ENCODE measurements around the gene PCDHGA1. TPM values are rescaled to one million over a fixed set of nuclear protein-coding genes. Genes with fewer than 3 reads are reported as not detected.

The PCDHGA1 gene
- total and polyA plus RNA-seq, 4 donors = 0.05 to 0.08 (median 0.05) TPM; not detected in 1

GRCh38 chr5:141523991-141524390 lies 193.7 kb downstream of the PCDHGA1 start:
- 93% methylated on average over 8 of the region's 8 CpGs for WGBS
- no peak overlapping the region for H3K27ac ChIP-seq (ENCODE audit: low read depth in 1 of 2, low read length in 2 of 2)
- DNase-seq (ENCODE audit: low spot score) = no peak
- TF ChIP-seq SP1 (IDR thresholded peaks at IDR 0.05) (no peak), RXRA (IDR thresholded peaks at IDR 0.05) (no peak), NR2F2 (IDR thresholded peaks at IDR 0.05) (no peak), HNF4G (IDR thresholded peaks at IDR 0.05) (no peak)
- H3K27me3 ChIP-seq (ENCODE audit: control insufficient read depth in 4 of 4, insufficient read depth in 4 of 4, low read length in 3 of 4) = no peaks in the 10 kb centered on the region
- H3K9ac ChIP-seq (ENCODE audit: low read depth in 1 of 2, low read length in 2 of 2) = no peak overlapping the region
- no peaks in the 10 kb centered on the region for H3K9me3 ChIP-seq (ENCODE audit: control insufficient read depth in 4 of 4, low read length in 3 of 4)
- no peak overlapping the region for H3K4me3 ChIP-seq (ENCODE audit: low read depth in 1 of 3, low read length in 3 of 3)
- peaks cover 4 to 51% (median 45%) of the 10 kb centered on the region in 4 donors for H3K36me3 ChIP-seq (ENCODE audit: control insufficient read depth in 4 of 4, insufficient read depth in 3 of 4, low read depth in 1 of 4, low read length in 3 of 4)
- peaks cover 4 to 36% (median 31%) of the 10 kb centered on the region in 4 donors for H3K4me1 ChIP-seq (ENCODE audit: control insufficient read depth in 4 of 4, insufficient read depth in 4 of 4, low read length in 3 of 4)

GRCh38 chr5:141524604-141525597 lies 194.6 kb downstream of the PCDHGA1 start:
- no peak overlapping the region for H3K4me3 ChIP-seq (ENCODE audit: low read depth in 1 of 3, low read length in 3 of 3)
- DNase-seq (ENCODE audit: low spot score) = peak; percentile 82
- H3K4me1 ChIP-seq (ENCODE audit: control insufficient read depth in 4 of 4, insufficient read depth in 4 of 4, low read length in 3 of 4) = peaks cover 7 to 45% (median 38%) of the 10 kb centered on the region in 4 donors
- H3K9ac ChIP-seq (ENCODE audit: low read depth in 1 of 2, low read length in 2 of 2) = peak overlapping the region in 1 of 2 donors; percentile 26
- WGBS = 32% methylated on average over 12 of the region's 12 CpGs
- no peak for TF ChIP-seq ATF3 (IDR thresholded peaks at IDR 0.05)
- TF ChIP-seq HNF4G (IDR thresholded peaks at IDR 0.05) = peak; percentile 91
- TF ChIP-seq YY1 (IDR thresholded peaks at IDR 0.05) = peak; percentile 71
- TF ChIP-seq FOXA2 (IDR thresholded peaks at IDR 0.05) = peak; percentile 78
- TF ChIP-seq GABPA (IDR thresholded peaks at IDR 0.05 in 1 of 2, conservative IDR thresholded peaks at IDR 0.05 in 1 of 2) = no peak
- TF ChIP-seq HNF4A (conservative IDR thresholded peaks at IDR 0.05) = peak; percentile 96 to 97
- peak; percentile 99 for TF ChIP-seq CTCF (IDR thresholded peaks at IDR 0.05; ENCODE audit: low read depth, low read length, missing input control)
- TF ChIP-seq EGR1 (IDR thresholded peaks at IDR 0.05; ENCODE audit: low read depth in 2 of 2) = peak; percentile 18 to 66
- TF ChIP-seq JUND (IDR thresholded peaks at IDR 0.05) = peak; percentile 69 to 71
- peak; percentile 83 for TF ChIP-seq NR2F2 (IDR thresholded peaks at IDR 0.05)
- TF ChIP-seq TAF1 (conservative IDR thresholded peaks at IDR 0.05) = no peak
- peak; percentile 94 for TF ChIP-seq SP1 (IDR thresholded peaks at IDR 0.05)
- peak; percentile 78 for TF ChIP-seq FOXA1 (IDR thresholded peaks at IDR 0.05)
- TF ChIP-seq ZBTB33 (IDR thresholded peaks at IDR 0.05) = peak; percentile 49
- TF ChIP-seq RAD21 (IDR thresholded peaks at IDR 0.05) = peak; percentile 95 to 96
- TF ChIP-seq MAX (IDR thresholded peaks at IDR 0.05) = peak; percentile 86
- peak; percentile 96 for TF ChIP-seq RXRA (IDR thresholded peaks at IDR 0.05)
- peak; percentile 35 for TF ChIP-seq REST (IDR thresholded peaks at IDR 0.05)
- no peaks in the 10 kb centered on the region for H3K27me3 ChIP-seq (ENCODE audit: control insufficient read depth in 4 of 4, insufficient read depth in 4 of 4, low read length in 3 of 4)
- peaks cover 1 to 42% (median 40%) of the 10 kb centered on the region in 4 donors for H3K36me3 ChIP-seq (ENCODE audit: control insufficient read depth in 4 of 4, insufficient read depth in 3 of 4, low read depth in 1 of 4, low read length in 3 of 4)
- H3K27ac ChIP-seq (ENCODE audit: low read depth in 1 of 2, low read length in 2 of 2) = peak overlapping the region; percentile 80 to 90
- H3K9me3 ChIP-seq (ENCODE audit: control insufficient read depth in 4 of 4, low read length in 3 of 4) = no peaks in the 10 kb centered on the region

All from liver (tissue), 9 donors.